Islet precursor cell (in vitro differentiated cells): ENCODE results near the gene ADAP1.
"Not testable (repeated sequence)": the region's sequence is repeated elsewhere in the genome, so short reads cannot be mapped to it uniquely, and the experiment has no call there.

Experiments used
- DNase-seq: peaks from one replicate; pipeline ENCODE4 v3.0.0-alpha.2; 2018

Gene ADAP1

GRCh38 chr7:954330-955238, at the start of gene ADAP1:
TSS of gene ADAP1 (minus strand) at chr7:954680. CDS start at chr7:954477, 203 bp downstream.
- peak; percentile 54 for DNase-seq

GRCh38 chr7:1002445-1002844, 48.0 kb upstream of the ADAP1 start:
- DNase-seq: not testable (repeated sequence)

DNA sequence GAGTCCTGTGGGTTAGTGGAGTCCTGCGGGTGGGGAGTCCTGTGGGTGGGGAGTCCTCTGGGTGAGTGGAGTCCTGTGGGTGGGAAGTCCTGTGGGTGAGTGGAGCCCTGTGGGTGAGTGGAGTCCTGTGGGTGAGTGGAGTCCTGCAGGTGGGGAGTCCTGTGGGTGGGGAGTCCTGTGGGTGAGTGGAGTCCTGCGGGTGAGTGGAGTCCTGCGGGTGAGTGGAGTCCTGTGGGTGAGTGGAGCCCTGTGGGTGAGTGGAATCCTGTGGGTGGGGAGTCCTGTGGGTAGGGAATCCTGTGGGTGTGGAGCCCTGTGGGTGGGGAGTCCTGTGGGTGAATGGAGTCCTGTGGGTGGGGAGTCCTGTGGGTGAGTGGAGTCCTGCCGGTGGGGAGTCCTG, 47.5 kb upstream of the ADAP1 start:
- not testable (repeated sequence) for DNase-seq

DNA sequence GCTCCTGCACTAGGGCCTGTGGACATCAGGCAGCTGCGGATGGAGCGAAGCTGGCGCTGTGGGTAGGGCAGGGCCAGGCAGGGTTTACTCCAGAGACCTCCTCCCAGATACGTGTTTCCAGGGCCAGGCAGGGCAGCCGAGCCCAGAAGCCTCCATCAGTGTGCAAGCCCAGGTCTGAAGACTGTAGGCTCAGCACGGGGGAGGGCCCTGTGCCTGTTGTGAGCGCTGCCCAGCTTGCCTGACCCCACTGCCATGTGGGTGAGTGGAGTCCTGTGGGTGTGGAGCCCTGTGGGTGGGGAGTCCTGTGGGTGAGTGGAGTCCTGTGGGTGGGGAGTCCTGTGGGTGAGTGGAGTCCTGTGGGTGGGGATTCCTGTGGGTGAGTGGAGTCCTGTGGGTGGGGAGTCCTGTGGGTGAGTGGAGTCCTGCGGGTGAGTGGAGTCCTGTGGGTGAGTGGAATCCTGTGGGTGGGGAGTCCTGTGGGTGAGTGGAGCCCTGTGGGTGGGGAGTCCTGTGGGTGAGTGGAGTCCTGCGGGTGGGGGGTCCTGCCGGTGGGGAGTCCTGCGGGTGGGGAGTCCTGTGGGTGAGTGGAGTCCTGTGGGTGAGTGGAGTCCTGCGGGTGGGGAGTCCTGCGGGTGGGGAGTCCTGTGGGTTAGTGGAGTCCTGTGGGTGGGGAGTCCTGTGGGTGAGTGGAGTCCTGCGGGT, 46.7 kb upstream of the ADAP1 start:
- DNase-seq: peak; percentile 79

GRCh38 chr7:999941-1000935, 45.8 kb upstream of the ADAP1 start:
- DNase-seq: no peak

DNA sequence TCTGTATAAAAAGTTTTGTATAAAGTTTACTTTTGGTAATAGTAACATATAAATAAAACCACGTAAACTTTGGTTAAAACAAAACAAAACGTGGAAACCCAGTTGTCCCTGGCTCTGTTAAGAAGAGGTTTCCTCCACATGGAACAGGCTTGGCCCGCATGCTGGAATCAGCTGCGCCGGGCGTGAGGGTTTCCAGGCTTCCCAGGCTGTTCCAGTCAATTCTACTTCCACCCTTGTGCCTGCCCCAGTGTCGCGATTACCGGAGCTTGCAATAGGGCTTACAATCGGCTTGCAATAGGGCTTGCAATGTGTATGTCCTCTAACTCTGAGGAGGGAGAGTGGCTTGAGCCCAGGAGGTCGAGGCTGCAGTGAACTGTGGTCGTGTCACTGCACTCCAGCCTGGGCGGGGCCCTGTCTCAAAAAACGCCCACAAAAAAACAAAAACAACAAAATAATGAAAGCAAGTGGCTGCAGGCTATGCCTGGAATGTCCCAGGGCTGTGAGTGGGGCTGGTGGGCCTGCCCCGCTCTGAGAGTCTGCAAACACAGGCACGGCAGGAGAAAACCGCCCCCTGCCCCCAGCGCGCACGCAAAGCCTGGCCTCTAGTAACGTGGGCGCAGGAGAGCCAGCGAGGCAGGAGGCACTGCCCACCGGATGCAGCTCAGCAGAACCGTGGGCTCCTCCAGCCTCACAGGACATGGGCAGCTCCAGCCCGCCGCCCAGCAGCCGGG, 44.8 kb upstream of the ADAP1 start:
- peak; percentile 71 for DNase-seq

DNA sequence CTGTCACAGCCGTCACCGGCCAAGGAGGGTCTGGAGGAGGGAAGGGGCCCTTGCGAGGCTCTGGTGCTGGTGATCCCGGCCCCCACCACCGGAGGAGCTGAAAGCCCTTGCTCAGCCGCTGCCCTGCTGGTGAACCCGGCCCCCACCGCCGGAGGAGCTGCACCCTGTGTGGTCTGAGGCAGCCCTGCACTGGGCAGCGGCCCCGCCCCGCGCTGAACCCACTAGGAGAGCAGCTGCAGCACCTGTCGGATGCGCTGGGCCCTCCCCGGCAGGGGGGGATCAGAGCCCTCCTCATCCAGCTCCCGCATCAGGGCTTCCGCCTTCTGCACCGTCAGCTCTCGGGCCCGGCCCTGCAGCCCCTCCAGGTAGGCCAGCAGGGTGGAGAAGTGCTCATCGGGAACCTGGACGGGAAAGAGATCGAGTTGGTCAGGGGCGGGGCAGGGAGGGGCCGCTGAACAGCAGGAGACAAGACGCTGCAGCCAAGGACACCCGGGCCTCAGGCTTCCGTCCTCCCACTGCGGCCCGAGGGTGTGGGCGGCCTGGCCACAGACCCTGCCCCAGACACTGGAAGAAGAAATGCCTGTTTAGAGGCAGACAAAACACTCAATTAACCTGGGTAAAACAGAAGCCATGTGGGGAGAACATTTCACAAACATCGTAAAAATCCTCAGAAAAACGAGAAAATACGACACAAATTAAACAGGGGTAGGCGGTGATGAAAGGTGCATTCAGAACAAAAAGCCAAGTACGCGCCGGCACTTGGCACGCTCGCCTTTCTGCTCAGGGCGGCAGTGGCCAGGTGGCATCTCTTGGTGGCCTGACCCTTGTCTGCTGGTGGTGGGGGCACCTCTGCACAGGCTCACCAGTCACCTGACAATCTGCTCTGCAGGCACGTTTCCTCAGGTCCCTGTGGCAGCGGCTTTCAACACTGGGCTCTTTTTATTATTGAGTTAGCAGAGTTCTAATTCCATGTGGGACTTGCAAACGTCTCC, 43.2 kb upstream of the ADAP1 start:
- peak; percentile 82 for DNase-seq

- no peak for DNase-seq
These were observed 41.8 kb upstream of the ADAP1 start for GRCh38 chr7:996079-996872.

GRCh38 chr7:995571-995970, 41.1 kb upstream of the ADAP1 start:
- no peak for DNase-seq

GRCh38 chr7:994592-995308, 40.3 kb upstream of the ADAP1 start:
- DNase-seq: no peak

DNA sequence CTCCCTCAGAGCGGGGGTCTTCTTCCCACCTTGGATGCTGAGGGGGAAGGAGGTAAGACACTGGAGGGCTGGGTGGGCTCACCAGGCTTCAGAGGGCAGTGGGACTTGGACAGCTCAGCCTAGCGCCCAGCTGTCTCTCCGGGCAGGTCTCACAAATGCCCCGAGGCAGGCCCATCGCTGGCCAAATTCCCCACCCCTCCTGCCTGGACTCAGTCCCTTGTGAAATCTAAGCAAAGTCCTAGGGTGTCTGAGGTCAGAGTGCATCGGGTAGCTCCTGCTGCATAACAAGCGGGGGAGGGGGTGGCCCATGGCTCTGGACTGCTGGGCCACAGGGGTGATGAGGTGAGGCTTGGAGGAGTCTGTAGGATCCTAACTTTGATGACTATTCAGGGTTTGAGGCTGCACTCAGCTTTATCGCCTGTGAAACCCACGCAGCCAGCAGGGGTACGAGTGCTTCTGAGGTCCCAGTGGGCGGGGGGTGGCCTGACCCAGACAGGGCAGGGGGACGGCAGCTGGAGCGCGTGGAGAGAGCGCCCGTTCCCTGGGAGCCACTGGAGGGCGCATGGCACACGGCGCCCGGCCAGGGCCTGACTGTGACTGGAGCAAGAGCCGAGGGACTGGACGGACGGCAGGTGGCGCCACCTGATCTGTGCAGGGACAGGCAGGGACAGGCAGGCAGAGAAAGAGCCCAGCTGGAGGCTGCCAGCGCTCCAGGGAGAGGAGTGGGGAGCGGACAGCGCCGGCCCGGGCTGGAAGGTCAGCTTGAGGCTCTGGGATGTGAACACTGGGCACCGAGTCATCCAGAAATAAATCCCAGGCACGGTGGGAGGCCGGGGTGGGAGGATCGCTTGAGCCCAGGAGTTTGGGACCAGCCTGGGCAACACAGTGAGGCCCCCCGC, 38.5 kb upstream of the ADAP1 start:
- DNase-seq: peak; percentile 99

DNA sequence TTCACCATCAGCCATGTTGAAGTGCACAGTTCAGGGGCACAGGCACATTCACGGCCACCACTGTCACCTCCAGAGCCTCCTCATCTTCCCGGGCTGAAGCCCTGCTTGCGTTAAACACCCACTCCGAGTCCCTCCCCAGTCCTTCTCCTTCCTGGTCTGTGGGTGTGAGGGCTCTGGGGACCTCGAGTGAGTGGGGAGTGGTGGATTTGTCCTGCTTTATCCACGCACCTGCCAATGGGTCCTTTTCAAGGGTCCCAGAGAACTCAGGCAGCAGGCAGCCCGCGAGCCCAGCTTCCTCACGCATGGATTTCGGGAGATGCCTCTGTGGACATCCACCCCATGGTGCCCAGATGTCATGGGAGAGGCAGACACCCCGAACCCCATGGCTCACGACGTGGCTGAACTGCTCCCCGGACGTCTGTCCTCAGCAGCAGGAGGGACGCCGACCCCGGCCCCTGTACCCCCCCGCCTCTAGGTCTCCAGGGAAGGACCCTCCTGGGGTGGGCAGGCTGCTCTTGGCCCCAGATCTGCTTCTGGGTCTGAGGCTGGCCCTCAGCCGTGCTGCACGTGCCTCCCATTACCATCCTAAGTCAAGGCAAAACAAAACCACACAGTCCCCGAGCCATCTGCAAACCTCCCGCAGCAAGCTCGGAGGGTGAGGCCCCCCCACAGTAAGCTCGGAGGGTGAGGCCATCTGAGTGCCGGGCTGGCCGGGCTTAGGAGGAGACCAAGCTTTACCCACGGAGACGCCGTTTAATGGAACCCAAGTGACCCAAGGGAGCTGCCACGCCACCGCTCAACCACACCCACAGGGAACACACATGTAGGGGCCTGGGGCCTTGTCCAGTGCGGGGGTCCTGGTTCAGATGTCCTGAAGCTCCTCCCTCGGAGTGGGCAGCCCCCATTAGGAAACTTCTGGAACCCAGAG, 37.5 kb upstream of the ADAP1 start:
- no peak for DNase-seq

DNA sequence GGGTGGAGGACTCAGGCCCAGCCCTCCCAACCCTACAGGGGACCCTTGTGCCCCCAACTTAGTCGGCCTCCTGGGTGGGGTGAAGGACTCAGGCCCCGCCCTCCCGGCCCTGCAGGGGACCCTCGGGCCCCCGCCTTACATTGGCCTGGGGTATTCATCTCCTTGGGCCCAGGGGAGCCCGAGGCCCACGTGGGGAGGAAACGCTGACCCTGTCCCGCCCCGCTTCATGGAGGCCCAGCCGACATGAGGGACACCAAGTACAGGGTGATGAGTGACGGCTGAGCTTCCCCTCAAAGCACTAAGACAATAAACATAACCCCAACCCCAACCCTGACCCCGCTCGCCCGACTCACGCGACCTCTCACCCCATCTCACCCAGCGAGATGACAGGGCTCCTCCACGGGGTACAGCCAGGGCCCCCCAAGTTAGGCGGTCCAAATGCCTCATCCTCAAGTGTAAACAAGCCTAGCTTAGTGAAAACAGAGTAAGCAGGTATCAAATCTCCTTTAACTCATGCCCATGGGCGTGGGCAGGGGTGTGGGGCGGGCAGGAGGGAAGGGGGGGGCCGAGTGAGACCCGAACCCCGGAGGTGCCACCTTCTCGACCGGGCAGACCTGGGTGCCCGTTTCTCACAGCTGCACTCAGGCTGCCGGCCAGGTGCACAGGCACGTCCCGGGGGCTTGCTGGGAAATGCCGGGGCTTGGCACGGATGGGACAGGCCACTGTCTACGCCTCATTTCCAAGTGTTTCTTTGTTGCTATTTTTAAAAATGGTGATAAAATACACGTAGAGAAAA, 36.7 kb upstream of the ADAP1 start:
- no peak for DNase-seq

GRCh38 chr7:990352-990932, 36.0 kb upstream of the ADAP1 start:
- no peak for DNase-seq

DNA sequence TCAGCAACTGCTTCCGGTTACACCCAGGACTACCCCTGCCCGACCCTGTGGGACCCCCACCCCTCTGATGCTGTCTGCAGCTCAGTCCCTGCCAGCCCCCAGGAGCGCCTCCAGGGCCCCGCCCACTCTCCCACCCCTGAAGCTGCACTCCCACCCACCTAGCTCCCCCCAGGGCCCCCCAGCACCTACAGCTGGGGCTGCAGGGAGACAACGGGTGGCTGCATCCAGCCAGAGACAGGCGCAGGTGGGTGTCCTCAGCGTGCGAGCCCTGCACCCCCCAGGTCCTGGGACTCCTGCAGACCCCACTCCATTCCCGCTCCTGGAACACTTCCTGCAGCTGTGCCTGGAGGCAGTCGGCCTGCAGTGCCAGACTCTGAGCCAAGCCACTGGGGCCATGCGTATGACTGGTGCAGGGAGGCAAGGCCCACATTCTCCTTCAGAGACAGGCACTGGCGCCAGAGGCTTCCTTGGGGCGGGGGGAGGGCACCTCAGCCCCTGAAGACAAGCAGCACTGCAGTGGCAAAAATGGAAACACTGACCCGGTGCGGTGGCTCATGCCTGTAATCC, 34.6 kb upstream of the ADAP1 start:
- DNase-seq: no peak
